MV-4-11 (cell line): Measurements from ENCODE around the gene FOXC2.

Experiments used
- DNase-seq: peaks from one replicate; lab custom pipeline; 2025; lab: John Stamatoyannopoulos, UW

Gene FOXC2

DNA sequence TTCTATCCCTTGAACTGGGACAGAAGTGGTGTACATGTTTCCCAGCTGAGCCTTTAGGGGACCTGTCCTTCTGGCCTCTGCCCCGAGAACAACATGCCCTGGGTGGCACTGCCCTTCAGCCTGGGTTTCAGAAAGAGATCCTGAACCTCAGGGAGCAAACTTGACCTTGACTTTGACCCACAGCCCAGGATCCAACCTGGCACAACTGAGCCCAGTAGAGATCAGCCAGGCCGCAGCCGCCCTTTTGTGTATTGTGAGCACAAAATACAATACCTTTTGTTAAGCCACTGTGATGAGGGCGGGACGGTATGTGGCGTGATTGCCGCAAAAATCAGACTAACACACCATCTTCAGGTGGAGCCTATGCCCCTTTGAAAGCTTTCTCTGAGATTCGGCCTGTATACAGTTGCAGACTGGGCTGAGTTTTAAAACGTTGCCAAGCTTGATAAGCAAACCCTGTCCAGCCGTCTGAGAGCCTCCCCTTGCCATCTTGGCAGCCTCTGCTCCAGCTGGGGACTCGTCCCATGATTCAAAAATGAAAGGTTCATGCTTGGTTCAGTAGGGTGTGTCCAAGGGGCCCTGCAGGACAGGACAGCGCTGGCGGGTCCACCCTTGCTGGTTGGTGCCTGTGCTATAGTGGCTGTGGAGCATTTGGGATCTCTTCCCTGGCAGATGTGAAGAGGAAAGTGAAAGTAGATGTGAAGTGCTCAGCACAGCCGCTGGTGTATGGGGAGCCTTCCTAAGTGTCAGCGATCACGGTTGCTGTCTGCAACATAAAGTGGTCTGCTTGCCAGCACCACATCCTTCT is 52.0 kb downstream of the FOXC2 start:
- DNase-seq = no peak
